Progenitor cell of endocrine pancreas (in vitro differentiated cells): ENCODE results near the gene BCAR3. TPM values are rescaled to one million over a fixed set of nuclear protein-coding genes. Genes with fewer than 3 reads are reported as not detected.
"Not testable (repeated sequence)": the region's sequence is repeated elsewhere in the genome, so short reads cannot be mapped to it uniquely, and the experiment has no call there.

ENCODE experiments used
- DNase-seq: peaks from one replicate; pipeline ENCODE4 v3.0.0; 2021; ENCODE audit warnings: low spot score; ENCODE audit not compliant: unreplicated experiment
- H3K27ac Mint-ChIP-seq: 2 replicates; pipeline ENCODE4 v1.8.0; 2021; ENCODE audit warnings: mild to moderate bottlenecking, moderate library complexity, mixed read lengths
- H3K27me3 Mint-ChIP-seq: 2 replicates; pipeline ENCODE4 v1.8.0; 2021; ENCODE audit warnings: mixed read lengths
- H3K36me3 Mint-ChIP-seq: 2 replicates; pipeline ENCODE4 v1.8.0; 2022; ENCODE audit warnings: mixed read lengths; ENCODE audit not compliant: insufficient read depth
- H3K4me1 Mint-ChIP-seq: 2 replicates; pipeline ENCODE4 v1.8.0; 2021; ENCODE audit warnings: low read depth, mixed read lengths
- H3K4me3 Mint-ChIP-seq: 2 replicates; pipeline ENCODE4 v1.8.0; 2021; ENCODE audit warnings: low read depth, mild to moderate bottlenecking, moderate library complexity, mixed read lengths
- H3K9me3 Mint-ChIP-seq: 2 replicates; pipeline ENCODE4 v1.8.0; 2021; ENCODE audit warnings: low read depth, mixed read lengths
- CTCF ChIP-seq: fragments of 200-600 bp; sonication (generic); IDR thresholded peaks from one replicate; pipeline ENCODE4 v1.5.0; 2021; ENCODE audit warnings: antibody characterized with exemption, mild to moderate bottlenecking; ENCODE audit not compliant: unreplicated experiment
- total RNA-seq: library from RNA; stranded (reverse); gene quantifications from 2 replicates; pipeline ENCODE4 v1.2.1, GENCODE V29; 2021

The BCAR3 gene
- total RNA-seq, 1 donor from 2014 or later = 7.1 TPM

- peaks cover 30% of the 10 kb centered on the region for H3K4me1 Mint-ChIP-seq
- DNase-seq = no peak
- no peaks in the 10 kb centered on the region for H3K36me3 Mint-ChIP-seq
- H3K27me3 Mint-ChIP-seq = no peaks in the 10 kb centered on the region
- no peak overlapping the region for H3K4me3 Mint-ChIP-seq
- no peak overlapping the region for H3K27ac Mint-ChIP-seq
- no peaks in the 10 kb centered on the region for H3K9me3 Mint-ChIP-seq
- no peak for TF ChIP-seq CTCF
Measured at GRCh38 chr1:93595266-93595665, 86.4 kb downstream of the BCAR3 start.

- Mint-ChIP-seq H3K27me3 (no peaks in the 10 kb centered on the region), H3K27ac (no peak overlapping the region), H3K4me1 (peaks cover 30% of the 10 kb centered on the region), H3K9me3 (no peaks in the 10 kb centered on the region), H3K4me3 (no peak overlapping the region), H3K36me3 (no peaks in the 10 kb centered on the region)
- DNase-seq = no peak
- no peak for TF ChIP-seq CTCF
Measured at GRCh38 chr1:93594603-93594880, 87.1 kb downstream of the BCAR3 start.

- Mint-ChIP-seq H3K4me3 (no peak overlapping the region), H3K27ac (peak overlapping the region; percentile 72), H3K36me3 (no peaks in the 10 kb centered on the region), H3K4me1 (peaks cover 30% of the 10 kb centered on the region), H3K27me3 (no peaks in the 10 kb centered on the region), H3K9me3 (no peaks in the 10 kb centered on the region)
- DNase-seq = no peak
- no peak for TF ChIP-seq CTCF
Measured at GRCh38 chr1:93593854-93594602, 87.6 kb downstream of the BCAR3 start.

GRCh38 chr1:93592551-93592949 is 89.1 kb downstream of the BCAR3 start:
- TF ChIP-seq CTCF = no peak
- Mint-ChIP-seq H3K27ac (peak overlapping the region; percentile 97), H3K9me3 (no peaks in the 10 kb centered on the region), H3K4me3 (peak overlapping the region; percentile 53), H3K4me1 (peaks cover 30% of the 10 kb centered on the region), H3K36me3 (no peaks in the 10 kb centered on the region), H3K27me3 (no peaks in the 10 kb centered on the region)
- no peak for DNase-seq

- peaks cover 30% of the 10 kb centered on the region for H3K4me1 Mint-ChIP-seq
- H3K36me3 Mint-ChIP-seq = no peaks in the 10 kb centered on the region
- peak overlapping the region; percentile 53 for H3K4me3 Mint-ChIP-seq
- DNase-seq = peak; percentile 27
- H3K9me3 Mint-ChIP-seq = no peaks in the 10 kb centered on the region
- H3K27ac Mint-ChIP-seq = peak overlapping the region; percentile 97
- TF ChIP-seq CTCF = no peak
- H3K27me3 Mint-ChIP-seq = no peaks in the 10 kb centered on the region
Measured at GRCh38 chr1:93591676-93592550, 89.7 kb downstream of the BCAR3 start.

GRCh38 chr1:93591291-93591675 is 90.4 kb downstream of the BCAR3 start:
- H3K4me1 Mint-ChIP-seq = peaks cover 30% of the 10 kb centered on the region

More at GRCh38 chr1:93591291-93591675, 90.4 kb downstream of the BCAR3 start:
- peak overlapping the region; percentile 97 for H3K27ac Mint-ChIP-seq
- H3K36me3 Mint-ChIP-seq, H3K27me3 Mint-ChIP-seq, DNase-seq, H3K4me3 Mint-ChIP-seq, H3K9me3 Mint-ChIP-seq: not testable (repeated sequence)
